ENCODE data around the gene IDH3A. TPM values are rescaled to one million over a fixed set of nuclear protein-coding genes. Genes with fewer than 3 reads are reported as not detected.

Gene IDH3A
- polyA plus RNA-seq, 1 experiment, result 49.3 TPM

GRCh38 chr15:78164010-78164409 is 14.8 kb downstream of the IDH3A start:
- Histone ChIP-seq H3K4me3 (ENCODE audit: low read depth, low read length) (no peak overlapping the region), H3K36me3 (ENCODE audit: control insufficient read depth, insufficient read depth, low read length) (peaks cover 7% of the 10 kb centered on the region), H3K27me3 (ENCODE audit: control insufficient read depth, insufficient read depth, low read length) (no peaks in the 10 kb centered on the region)
- CTCF ChIA-PET, result no interaction called here
- DNase-seq (ENCODE audit: low read depth), result no peak
- POLR2A ChIA-PET, result no interaction called here
- TF ChIP-seq CTCF (IDR thresholded peaks at IDR 0.05; ENCODE audit: insufficient read depth, low read depth, low read length), result no peak

- POLR2A ChIA-PET, result no interaction called here
- H3K36me3 ChIP-seq (ENCODE audit: control insufficient read depth, insufficient read depth, low read length), result peaks cover 13% of the 10 kb centered on the region
These were observed 18.2 kb downstream of the IDH3A start for GRCh38 chr15:78167227-78167888.

GRCh38 chr15:78168608-78169007 is 19.4 kb downstream of the IDH3A start:
- POLR2A ChIA-PET, result no interaction called here
- CTCF ChIA-PET, result interaction anchor here (1.1 to 2.6 kb wide), 2 partner anchors 9 to 72 kb away, joined by 5 to 9 read pairs; no protein-coding TSS in a partner anchor
- peaks cover 16% of the 10 kb centered on the region for H3K36me3 ChIP-seq (ENCODE audit: control insufficient read depth, insufficient read depth, low read length)

More at GRCh38 chr15:78167227-78167888, 18.2 kb downstream of the IDH3A start:
- no peak for TF ChIP-seq CTCF (IDR thresholded peaks at IDR 0.05; ENCODE audit: insufficient read depth, low read depth, low read length)
- H3K4me3 ChIP-seq (ENCODE audit: low read depth, low read length), result no peak overlapping the region
- no peak for DNase-seq (ENCODE audit: low read depth)
- CTCF ChIA-PET, result interaction anchor here (0.5 to 1.8 kb wide), 3 partner anchors 10 to 185 kb away, joined by 3 to 7 read pairs (median 6); no protein-coding TSS in a partner anchor
- H3K27me3 ChIP-seq (ENCODE audit: control insufficient read depth, insufficient read depth, low read length), result no peaks in the 10 kb centered on the region

GRCh38 chr15:78170848-78171773 is 21.9 kb downstream of the IDH3A start:
- no peaks in the 10 kb centered on the region for H3K27me3 ChIP-seq (ENCODE audit: control insufficient read depth, insufficient read depth, low read length)
- peaks cover 14% of the 10 kb centered on the region for H3K36me3 ChIP-seq (ENCODE audit: control insufficient read depth, insufficient read depth, low read length)
- no peak overlapping the region for H3K4me3 ChIP-seq (ENCODE audit: low read depth, low read length)
- DNase-seq (ENCODE audit: low read depth), result no peak
- ChIA-PET CTCF (interaction anchor here (0.6 to 1.5 kb wide), 2 partner anchors 69 to 70 kb away, joined by 3 to 4 read pairs; no protein-coding TSS in a partner anchor), POLR2A (no interaction called here)
- TF ChIP-seq CTCF (IDR thresholded peaks at IDR 0.05; ENCODE audit: insufficient read depth, low read depth, low read length), result no peak

More at GRCh38 chr15:78168608-78169007, 19.4 kb downstream of the IDH3A start:
- no peak overlapping the region for H3K4me3 ChIP-seq (ENCODE audit: low read depth, low read length)
- no peak for DNase-seq (ENCODE audit: low read depth)
- TF ChIP-seq CTCF (IDR thresholded peaks at IDR 0.05; ENCODE audit: insufficient read depth, low read depth, low read length), result no peak
- H3K27me3 ChIP-seq (ENCODE audit: control insufficient read depth, insufficient read depth, low read length), result no peaks in the 10 kb centered on the region

Data from BJ (cell line).